CD1c-positive myeloid dendritic cell (primary cell): Measurements from ENCODE around the gene RNF166.

Experiments used
- DNase-seq: peaks from one replicate; pipeline ENCODE4 v3.0.0-alpha.2; 2016; ENCODE audit errors: extremely low spot score

Gene RNF166

GRCh38 chr16:88652762-88653063 lies 53.5 kb downstream of the RNF166 start:
- no peak for DNase-seq

GRCh38 chr16:88651989-88652761 lies 54.0 kb downstream of the RNF166 start:
- no peak for DNase-seq

- DNase-seq, result peak; percentile 43
Observed at GRCh38 chr16:88651276-88651988, 54.8 kb downstream of the RNF166 start.

GRCh38 chr16:88650749-88651275 lies 55.4 kb downstream of the RNF166 start, which contains the start of gene CYBA:
TSS of gene CYBA (minus strand) at chr16:88651053. CDS start at chr16:88651013, 40 bp downstream.
- peak; percentile 87 for DNase-seq

GRCh38 chr16:88649924-88650748 lies 56.1 kb downstream of the RNF166 start:
- DNase-seq, result peak; percentile 48

GRCh38 chr16:88649195-88649923 lies 56.8 kb downstream of the RNF166 start:
- no peak for DNase-seq

GRCh38 chr16:88647178-88648070 lies 58.8 kb downstream of the RNF166 start:
- no peak for DNase-seq
